AG09309 (cell line): ENCODE measurements around the gene PRPF40B.
A peak's percentile ranks its signal among the peaks of the same experiment; 100 is the strongest.

Source experiments
- DNase-seq: peaks from one replicate; pipeline ENCODE4 v3.0.0-alpha.2; 2010; ENCODE audit warnings: low read depth
- H3K4me3 ChIP-seq: 2 replicates; pipeline ENCODE4 v1.5.1; 2011; ENCODE audit warnings: mild to moderate bottlenecking, low read depth, low read length, moderate library complexity; ENCODE audit not compliant: control insufficient read depth
- TF ChIP-seq, protein P1 (sequence below): IDR thresholded peaks from 2 replicates; pipeline ENCODE4 v1.5.1; 2011; ENCODE audit warnings: mild to moderate bottlenecking, low read depth, low read length, inconsistent platforms; ENCODE audit not compliant: insufficient read depth, control insufficient read depth; ENCODE audit errors: missing control alignments

Gene PRPF40B

DNA sequence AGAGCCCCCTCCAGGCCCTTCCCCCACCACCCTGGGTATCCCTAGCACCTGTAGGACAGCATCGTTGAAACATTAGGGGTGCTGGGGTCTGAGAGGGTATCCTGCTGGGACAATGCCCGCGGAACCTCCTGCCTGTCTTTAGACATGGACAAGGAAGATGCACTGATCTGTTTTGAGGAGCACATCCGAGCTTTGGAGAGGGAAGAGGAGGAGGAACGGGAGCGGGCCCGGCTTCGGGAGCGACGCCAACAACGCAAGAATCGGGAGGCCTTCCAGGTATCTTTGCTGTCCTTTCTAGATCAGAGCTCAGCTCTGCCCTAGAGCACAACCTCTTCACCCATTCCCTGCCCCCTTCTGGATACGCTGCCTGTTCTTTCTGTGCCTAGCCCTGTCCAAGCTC is 13.2 kb downstream of the PRPF40B start:
- DNase-seq = no peak
- H3K4me3 ChIP-seq = no peak overlapping the region
- TF ChIP-seq, protein P1, sequence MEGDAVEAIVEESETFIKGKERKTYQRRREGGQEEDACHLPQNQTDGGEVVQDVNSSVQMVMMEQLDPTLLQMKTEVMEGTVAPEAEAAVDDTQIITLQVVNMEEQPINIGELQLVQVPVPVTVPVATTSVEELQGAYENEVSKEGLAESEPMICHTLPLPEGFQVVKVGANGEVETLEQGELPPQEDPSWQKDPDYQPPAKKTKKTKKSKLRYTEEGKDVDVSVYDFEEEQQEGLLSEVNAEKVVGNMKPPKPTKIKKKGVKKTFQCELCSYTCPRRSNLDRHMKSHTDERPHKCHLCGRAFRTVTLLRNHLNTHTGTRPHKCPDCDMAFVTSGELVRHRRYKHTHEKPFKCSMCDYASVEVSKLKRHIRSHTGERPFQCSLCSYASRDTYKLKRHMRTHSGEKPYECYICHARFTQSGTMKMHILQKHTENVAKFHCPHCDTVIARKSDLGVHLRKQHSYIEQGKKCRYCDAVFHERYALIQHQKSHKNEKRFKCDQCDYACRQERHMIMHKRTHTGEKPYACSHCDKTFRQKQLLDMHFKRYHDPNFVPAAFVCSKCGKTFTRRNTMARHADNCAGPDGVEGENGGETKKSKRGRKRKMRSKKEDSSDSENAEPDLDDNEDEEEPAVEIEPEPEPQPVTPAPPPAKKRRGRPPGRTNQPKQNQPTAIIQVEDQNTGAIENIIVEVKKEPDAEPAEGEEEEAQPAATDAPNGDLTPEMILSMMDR = no peak

DNA sequence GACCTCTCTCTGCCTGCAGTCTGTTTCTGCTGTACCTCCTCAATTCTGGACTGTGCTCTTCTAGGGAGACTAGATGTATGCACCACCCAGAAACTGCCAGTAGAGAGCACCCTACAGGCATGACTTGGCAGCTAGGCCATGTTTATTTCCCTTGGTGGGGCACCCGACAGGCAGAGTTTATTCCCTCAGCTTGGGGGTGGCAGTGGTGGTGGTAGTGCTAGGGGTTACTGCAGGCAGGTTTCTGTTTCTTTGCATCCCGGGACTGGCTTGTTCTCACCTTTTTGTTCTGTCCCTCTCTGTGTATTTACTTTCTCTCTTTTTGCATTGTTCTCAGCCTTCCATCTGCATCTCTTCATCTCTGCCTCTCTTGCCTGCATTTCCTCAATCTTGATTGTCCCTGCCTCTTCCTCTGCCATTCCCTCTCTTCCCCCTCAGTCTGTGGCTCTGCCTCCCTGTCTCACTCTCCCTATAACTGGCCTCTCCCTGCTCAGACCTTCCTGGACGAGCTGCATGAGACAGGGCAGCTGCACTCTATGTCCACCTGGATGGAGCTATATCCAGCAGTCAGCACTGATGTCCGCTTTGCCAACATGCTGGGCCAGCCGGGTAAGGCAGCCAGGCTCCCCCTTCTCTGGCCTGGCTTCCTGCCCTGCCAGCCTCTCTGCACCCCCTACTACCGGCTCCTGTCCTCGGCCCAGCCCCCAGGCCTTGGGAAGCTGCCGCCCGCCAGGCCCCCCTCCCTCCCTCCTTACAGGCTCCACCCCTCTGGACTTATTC is 13.8 kb downstream of the PRPF40B start:
- peak; percentile 33 for DNase-seq

DNA sequence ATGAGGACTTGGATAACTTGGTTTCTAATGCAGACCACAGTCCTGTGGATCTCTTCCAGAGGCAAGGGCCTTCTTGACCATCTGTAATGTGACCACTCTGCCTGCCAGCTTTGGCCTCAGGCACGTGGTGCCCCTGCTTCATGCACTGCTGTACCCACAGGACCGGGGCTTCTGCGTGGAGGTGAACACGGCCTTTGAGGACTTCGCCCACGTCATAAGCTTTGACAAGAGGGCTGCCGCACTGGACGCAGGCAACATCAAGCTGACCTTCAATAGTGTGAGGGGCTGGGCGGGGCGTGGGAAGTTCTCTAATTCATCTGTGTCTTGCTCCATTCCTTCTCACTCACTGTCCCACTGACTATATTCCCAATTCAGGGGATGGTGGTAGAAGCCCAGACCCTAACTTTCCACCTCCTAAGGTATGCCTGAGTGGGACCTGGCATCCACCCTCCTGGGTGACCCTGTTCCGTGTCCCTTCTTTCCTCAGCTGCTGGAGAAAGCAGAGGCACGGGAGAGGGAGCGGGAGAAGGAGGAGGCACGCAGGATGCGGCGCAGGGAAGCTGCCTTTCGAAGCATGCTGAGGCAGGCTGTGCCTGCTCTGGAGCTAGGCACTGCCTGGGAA is 18.5 kb downstream of the PRPF40B start:
- no peak for DNase-seq
- H3K4me3 ChIP-seq = no peak overlapping the region
- TF ChIP-seq, protein P1 = no peak

More for the DNA sequence above, 13.8 kb downstream of the PRPF40B start:
- H3K4me3 ChIP-seq = no peak overlapping the region
- TF ChIP-seq, protein P1 = peak; percentile 81

DNA sequence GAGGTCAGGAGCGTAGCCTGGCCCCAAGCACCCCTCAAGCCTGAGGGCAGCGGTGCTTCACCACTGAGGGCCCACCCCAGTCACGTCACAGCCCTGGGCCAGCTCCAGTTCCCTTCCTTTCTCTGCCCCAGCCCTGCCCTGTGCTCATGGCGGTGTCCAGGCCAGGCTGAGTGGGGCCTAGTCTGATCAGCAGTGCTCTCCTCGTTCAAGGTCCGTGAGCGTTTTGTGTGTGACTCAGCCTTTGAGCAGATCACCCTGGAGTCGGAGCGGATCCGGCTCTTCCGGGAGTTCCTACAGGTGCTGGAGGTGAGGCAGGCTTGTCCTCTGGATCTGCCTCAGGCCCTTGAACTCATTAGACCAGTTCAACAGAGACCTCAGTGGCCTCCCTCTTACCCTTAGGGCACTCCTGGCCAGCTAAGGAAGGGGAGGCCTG is 19.0 kb downstream of the PRPF40B start:
- TF ChIP-seq, protein P1 = no peak
- no peak for DNase-seq
- H3K4me3 ChIP-seq = no peak overlapping the region

DNA sequence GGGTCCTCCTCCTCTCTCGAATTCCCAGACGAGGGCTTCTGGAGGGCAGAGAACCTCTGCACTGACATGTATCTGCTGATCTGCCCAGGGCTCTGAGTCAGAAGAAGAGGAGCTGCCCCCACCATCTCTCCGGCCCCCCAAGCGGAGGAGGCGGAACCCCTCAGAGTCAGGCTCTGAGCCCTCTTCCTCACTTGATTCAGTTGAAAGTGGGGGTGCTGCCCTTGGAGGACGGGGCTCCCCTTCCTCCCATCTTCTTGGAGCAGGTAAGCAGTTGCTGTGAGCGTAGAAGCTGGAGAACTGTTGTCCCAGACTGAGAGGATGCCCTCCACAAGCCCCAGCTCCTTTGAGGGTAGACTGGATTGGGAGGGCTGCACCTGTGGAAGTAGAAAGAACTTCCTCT is 19.8 kb downstream of the PRPF40B start:
- no peak overlapping the region for H3K4me3 ChIP-seq
- TF ChIP-seq, protein P1 = no peak
- no peak for DNase-seq

DNA sequence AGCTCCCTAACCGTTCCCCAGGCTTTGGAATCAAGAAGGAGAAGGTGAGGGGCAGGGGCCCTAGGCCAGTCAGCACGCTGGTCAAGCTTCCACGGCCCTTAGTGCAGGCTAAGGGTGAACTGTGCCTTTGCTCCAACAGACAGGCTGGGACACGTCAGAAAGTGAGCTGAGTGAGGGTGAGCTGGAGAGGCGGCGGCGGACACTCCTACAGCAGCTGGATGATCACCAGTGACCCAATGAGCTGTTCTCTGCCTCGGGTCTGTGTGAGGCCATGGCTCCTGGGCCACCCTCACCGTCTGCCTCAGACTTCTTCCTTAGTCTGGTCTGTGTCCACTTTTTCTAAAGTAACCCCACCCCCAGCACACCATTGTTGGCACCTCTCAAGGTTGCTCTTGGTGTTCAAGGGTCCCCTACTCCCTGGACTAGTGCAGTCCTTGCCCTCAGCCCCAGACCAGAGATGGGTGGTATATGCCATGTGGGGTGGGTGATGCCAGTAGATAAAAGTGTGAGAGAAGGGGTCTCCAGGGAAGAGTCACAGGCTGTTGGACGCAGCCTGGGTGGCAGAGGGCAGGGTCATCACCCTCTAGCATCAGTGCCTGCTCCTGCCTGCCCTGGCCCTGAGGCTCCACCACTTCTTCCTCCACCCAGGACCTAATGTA is 20.7 kb downstream of the PRPF40B start:
- no peak for DNase-seq
- no peak overlapping the region for H3K4me3 ChIP-seq
- TF ChIP-seq, protein P1 = no peak
